Activated T-cell treated with anti-CD3 and anti-CD28 coated beads, Interleukin-2, amount 50 U/mL, for 4 hours (primary cell): ENCODE results near the gene REV1. TPM values are rescaled to one million over a fixed set of nuclear protein-coding genes. Genes with fewer than 3 reads are reported as not detected.
"Not testable (repeated sequence)": the region's sequence is repeated elsewhere in the genome, so short reads cannot be mapped to it uniquely, and the experiment has no call there.

Experiments
- ATAC-seq, 2 donors: fragments of 200-7000 bp; cut with Tn5 transposase; one replicate each; pipeline ENCODE4 v1.10.0; 2021
- DNase-seq: peaks from one replicate; pipeline ENCODE4 v3.0.0-alpha.2; 2020
- H3K27me3 Mint-ChIP-seq: one replicate; pipeline ENCODE4 v1.8.0; 2021; ENCODE audit warnings: low read depth, mixed read lengths
- H3K36me3 Mint-ChIP-seq: one replicate; pipeline ENCODE4 v1.8.0; 2022; ENCODE audit warnings: mixed read lengths; ENCODE audit not compliant: insufficient read depth
- H3K4me1 Mint-ChIP-seq: one replicate; pipeline ENCODE4 v1.8.0; 2021; ENCODE audit warnings: low read depth, mixed read lengths
- H3K4me3 Mint-ChIP-seq: one replicate; pipeline ENCODE4 v1.8.0; 2021; ENCODE audit warnings: mild to moderate bottlenecking, moderate library complexity, mixed read lengths
- H3K9me3 Mint-ChIP-seq: one replicate; pipeline ENCODE4 v1.8.0; 2021; ENCODE audit warnings: mixed read lengths
- total RNA-seq, 3 donors: library from RNA; stranded (reverse); gene quantifications; one replicate each; pipeline ENCODE4 v1.2.1, GENCODE V29; 2021

REV1 gene
- total RNA-seq = 10 to 100 TPM; 22.0 to 26.8 (median 23.1) TPM

DNA sequence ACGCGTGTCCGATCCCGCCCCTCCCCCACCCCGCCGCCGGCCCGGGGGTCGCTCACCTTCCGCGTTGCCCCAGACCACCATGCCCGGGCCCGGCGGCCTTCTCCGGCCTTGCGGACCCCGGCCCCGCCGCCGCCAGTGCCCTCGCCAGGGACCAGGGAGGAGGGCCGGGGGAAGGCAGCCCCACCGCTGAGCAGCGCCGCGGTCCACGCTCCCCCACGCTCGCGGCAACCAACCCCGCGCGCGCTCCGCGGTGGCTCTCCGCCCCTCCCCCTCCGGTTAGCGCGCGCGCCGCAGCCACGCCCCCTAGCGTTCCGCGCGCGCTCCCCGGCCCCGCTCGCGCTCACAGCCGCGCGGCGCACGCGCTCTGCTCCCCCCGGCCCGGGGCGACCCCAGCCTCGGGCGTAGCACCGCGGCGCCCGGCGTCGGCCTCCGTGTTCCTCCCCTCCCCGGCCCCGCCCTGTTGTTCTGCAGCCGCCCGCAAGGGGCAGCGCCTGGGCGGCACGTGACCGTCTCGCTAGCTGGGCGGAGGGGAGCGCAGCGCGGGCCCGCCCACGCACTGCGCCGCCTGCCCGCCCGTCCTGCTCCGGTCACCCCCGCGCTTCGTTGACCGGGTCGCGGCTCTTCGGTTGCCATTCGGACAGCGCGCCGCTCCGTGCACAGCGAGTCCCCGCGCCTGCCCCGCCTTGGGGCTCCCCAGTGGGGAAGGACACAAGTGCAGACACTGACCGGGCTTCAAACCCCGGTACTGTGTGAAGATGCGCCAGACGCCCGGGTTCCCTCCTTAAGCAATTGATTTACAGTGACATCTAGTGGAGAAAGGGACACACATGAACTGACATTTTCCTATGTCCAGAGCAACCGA lies at the start of gene REV1:
REV1 (minus strand) TSS at position 257 of the 862 bp plus-strand sequence. CDS start 25,042 bp downstream, outside the sequence.
- Mint-ChIP-seq H3K9me3 (no peaks in the 10 kb centered on the region), H3K4me1 (peaks cover 39% of the 10 kb centered on the region), H3K36me3 (peaks cover 3% of the 10 kb centered on the region), H3K27me3 (peaks cover 2% of the 10 kb centered on the region), H3K4me3 (peak within 1 kb of the TSS; percentile 94)
- peak; percentile 92 for DNase-seq
- peak; percentile 90 to 91 for ATAC-seq

DNA sequence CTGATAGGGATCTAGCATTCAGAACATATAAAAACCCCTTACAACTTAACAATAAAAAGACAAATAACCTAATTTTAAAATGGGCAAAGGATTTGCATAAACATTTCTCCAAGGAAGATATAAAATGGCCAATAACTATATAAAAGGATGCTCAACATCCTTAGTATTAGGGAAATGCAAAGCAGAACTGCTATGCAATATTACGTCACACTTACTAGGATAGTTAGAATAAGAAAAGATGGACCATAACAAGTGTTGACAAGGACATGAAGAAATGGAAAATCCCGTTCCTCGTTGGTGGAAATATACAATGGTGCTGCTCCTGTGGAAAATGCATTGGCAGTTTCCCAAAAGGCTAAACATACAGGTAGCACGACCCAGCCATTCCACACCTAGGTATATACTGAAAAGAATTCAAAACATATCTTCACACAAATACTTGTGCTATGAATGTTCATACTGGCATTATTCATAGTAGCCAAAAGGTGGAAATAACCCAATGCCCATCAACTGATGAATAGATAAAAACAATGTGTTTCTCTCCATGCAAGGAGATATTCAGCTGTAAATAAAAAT lies 48.2 kb upstream of the REV1 start:
- peaks cover 21% of the 10 kb centered on the region for H3K27me3 Mint-ChIP-seq
- no peaks in the 10 kb centered on the region for H3K4me1 Mint-ChIP-seq
- ATAC-seq (no peak), DNase-seq (no peak)
- no peaks in the 10 kb centered on the region for H3K36me3 Mint-ChIP-seq
- H3K9me3 Mint-ChIP-seq = peaks cover 9% of the 10 kb centered on the region
- H3K4me3 Mint-ChIP-seq = no peak overlapping the region

DNA sequence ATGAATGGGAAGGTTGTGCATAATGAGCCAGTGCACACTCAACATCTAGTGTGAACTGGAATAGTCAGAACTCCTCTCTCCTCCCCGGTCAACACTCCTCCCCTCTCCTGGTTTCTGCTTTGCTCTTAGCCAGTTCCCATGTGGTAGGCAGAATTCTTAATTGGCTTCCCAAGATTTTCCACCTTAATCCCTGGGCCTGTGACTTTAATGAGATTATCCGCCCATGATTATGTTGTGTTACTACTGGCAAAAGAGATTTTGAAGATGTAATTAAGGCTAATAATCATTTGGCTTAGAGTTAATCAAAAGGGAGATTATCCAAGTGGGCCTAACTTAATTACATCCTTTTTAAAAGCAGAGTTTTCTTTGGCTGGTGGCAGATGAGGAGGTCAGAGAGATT lies 34.2 kb upstream of the REV1 start:
- peaks cover 12% of the 10 kb centered on the region for H3K27me3 Mint-ChIP-seq
- DNase-seq = no peak
- ATAC-seq = no peak
- H3K36me3 Mint-ChIP-seq = no peaks in the 10 kb centered on the region
- H3K4me3 Mint-ChIP-seq = no peak overlapping the region
- no peaks in the 10 kb centered on the region for H3K4me1 Mint-ChIP-seq
- H3K9me3 Mint-ChIP-seq = no peaks in the 10 kb centered on the region

DNA sequence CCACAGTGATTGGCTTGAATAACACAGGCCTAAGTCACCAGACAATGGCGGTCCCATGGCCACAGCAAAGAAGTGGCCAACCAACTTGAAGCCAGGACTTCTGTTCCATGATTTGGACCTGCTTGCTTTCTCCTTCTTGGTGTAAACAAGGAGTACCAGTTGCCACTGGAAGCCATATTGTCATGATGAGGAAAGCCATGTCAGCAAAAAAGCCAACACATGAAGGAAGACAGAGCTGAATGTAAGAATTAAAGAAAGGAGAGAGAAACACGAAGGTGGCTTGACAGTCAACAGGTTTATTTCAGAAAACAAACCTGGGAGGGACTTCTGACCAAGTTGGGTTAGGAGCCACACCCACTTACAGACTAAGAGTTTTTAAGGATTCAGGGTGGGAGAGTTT lies 32.3 kb upstream of the REV1 start:
- Mint-ChIP-seq H3K4me1 (no peaks in the 10 kb centered on the region), H3K9me3 (no peaks in the 10 kb centered on the region), H3K4me3 (no peak overlapping the region), H3K36me3 (no peaks in the 10 kb centered on the region), H3K27me3 (peaks cover 16% of the 10 kb centered on the region)
- DNase-seq (no peak), ATAC-seq (no peak)

DNA sequence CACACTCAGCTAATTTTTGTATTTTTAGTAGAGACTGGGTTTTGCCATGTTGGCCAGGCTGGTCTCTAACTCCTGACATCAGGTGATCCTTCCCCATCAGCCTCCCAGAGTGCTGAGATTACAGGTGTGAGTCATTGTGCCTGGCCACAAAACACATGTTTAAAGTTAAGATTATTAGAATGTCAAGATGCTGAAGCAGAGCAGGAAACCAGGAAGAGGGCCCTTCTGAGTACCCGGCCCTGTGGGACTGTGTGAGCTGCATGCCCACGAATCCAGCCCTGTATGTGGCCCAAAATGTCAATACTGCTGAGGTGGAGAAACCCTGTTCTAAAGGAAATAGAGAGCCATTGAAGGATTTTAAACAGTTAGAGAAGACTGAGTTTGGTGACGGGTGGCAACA lies 31.0 kb upstream of the REV1 start:
- no peak overlapping the region for H3K4me3 Mint-ChIP-seq
- ATAC-seq (no peak), DNase-seq (no peak)
- no peaks in the 10 kb centered on the region for H3K9me3 Mint-ChIP-seq
- H3K4me1 Mint-ChIP-seq = no peaks in the 10 kb centered on the region
- H3K27me3 Mint-ChIP-seq = peaks cover 21% of the 10 kb centered on the region
- H3K36me3 Mint-ChIP-seq = no peaks in the 10 kb centered on the region

DNA sequence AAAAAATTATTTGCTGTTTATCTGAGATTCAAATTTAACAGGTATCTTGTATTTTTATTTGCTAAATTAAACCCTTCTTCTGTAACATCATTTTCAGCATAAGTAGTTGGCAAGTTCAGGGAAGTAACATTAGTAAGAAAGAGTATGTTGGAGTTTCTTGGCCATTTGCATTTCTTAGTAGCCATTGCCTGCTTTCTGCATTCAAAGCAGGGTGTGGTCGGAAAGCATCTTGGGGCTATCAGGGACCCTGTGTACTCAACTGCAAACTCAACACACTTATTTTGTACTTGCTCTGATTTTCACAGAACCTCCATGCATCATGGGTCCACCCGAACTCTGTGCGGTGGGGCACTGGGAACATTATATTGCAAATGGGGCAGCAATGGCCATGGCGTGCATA lies 30.4 kb upstream of the REV1 start:
- H3K9me3 Mint-ChIP-seq = no peaks in the 10 kb centered on the region
- ATAC-seq (no peak), DNase-seq (no peak)
- no peak overlapping the region for H3K4me3 Mint-ChIP-seq
- H3K27me3 Mint-ChIP-seq = peaks cover 21% of the 10 kb centered on the region
- H3K4me1 Mint-ChIP-seq = no peaks in the 10 kb centered on the region
- H3K36me3 Mint-ChIP-seq = no peaks in the 10 kb centered on the region

DNA sequence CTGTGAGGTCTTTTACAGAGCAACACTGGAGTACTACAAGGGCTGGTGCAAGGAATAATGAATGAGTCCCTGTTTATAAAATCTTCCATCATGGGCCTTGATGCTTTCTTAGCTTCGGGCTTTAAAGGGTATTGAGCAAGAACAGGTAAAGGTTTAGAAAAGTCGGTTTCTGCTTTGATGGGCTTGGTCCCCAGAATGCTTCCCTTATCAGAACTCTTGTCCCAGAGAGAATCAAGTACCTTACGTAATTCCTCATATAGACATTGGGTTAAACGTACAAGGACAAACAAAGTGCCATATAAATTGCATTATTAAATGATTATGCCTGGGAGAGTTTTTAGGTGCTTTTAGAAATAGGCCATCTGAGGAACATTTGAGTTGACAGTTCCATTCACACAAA lies 24.5 kb upstream of the REV1 start:
- no peaks in the 10 kb centered on the region for H3K9me3 Mint-ChIP-seq
- DNase-seq (no peak), ATAC-seq (no peak)
- H3K4me1 Mint-ChIP-seq = no peaks in the 10 kb centered on the region
- H3K4me3 Mint-ChIP-seq = no peak overlapping the region
- H3K36me3 Mint-ChIP-seq = no peaks in the 10 kb centered on the region
- peaks cover 11% of the 10 kb centered on the region for H3K27me3 Mint-ChIP-seq

DNA sequence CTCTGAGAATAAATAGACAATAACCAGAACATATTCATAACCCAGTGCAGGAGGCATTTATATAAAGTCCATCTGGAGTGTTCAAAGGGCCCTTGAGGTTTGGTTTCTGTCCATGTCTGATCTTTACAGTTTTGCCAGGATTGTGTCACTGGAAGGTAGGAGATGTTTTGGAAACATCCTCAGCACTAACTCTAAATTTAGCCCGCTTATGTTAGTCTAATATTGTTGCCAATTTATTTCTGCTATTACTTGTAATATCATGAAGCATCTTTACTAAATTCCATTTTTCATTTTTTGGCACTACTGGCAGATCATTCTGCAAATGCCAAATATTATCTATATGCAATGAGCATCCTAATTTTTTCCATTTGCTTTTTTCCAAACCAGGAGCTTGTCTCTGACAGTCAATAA lies 22.4 kb upstream of the REV1 start:
- ATAC-seq (no peak), DNase-seq (no peak)
- Mint-ChIP-seq H3K9me3 (no peaks in the 10 kb centered on the region), H3K36me3 (no peaks in the 10 kb centered on the region), H3K4me1 (no peaks in the 10 kb centered on the region), H3K4me3 (no peak overlapping the region), H3K27me3 (peaks cover 7% of the 10 kb centered on the region)

DNA sequence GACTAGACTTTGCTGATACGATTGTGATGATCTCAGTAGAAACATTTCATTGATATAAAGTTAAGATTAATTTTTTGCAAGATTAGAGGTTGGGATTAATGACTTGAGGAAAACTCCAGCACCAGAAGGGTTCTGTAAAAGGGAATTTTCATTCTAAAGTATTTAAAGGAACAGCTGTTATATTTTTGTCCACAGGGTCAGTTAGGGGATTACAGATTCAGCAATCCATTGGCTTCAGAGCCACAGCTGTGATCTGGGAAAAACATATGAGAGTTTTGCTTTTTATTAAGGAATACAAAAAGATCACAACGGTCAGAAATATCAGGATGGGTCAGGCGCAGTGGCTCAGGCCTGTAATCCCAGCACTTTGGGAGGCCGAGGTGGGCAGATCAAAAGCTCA lies 19.6 kb upstream of the REV1 start:
- Mint-ChIP-seq H3K4me3 (no peak overlapping the region), H3K36me3 (no peaks in the 10 kb centered on the region), H3K9me3 (no peaks in the 10 kb centered on the region), H3K27me3 (no peaks in the 10 kb centered on the region), H3K4me1 (peaks cover 12% of the 10 kb centered on the region)
- ATAC-seq (no peak), DNase-seq (no peak)

DNA sequence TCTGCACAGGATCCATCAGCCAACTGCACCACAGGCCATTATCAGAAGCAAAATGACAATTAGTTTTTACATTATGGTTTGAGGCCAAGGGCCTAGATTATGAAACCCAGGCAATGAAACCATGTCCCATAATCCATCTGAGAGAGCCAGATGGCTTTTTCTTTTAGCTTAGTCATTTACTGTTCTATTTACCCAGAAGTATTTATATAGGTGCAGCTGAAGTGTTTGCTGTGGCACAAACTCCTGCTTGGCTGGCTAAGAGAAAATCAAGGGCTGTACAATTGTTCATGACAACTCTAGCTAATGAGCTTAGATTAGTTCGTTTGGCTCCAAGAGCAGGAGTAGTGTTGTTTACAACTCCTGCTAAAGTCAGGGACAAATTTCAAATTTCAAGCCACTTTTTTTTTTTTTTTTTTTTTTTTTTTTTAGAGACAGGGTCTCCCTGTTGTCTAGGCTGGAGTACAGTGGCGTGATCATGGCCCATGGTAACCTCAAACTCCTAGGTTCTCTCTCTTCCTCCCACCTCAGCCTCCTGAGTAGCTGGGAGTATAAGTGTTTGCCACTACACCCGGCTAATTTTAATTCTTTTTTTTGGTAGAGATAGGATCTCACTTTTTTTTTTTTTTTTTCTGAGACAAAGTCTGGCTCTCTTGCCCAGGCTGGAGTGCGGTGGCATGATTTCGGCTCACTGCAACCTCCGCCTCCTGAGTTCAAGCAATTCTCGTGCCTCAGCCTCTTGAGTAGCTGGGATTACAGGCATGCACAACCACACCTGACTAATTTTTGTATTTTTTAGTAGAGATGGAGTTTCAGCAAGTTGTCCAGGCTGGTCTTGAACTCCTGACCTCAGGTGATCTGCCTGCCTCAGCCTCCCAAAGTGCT lies 18.4 kb upstream of the REV1 start:
- H3K4me1 Mint-ChIP-seq = peaks cover 19% of the 10 kb centered on the region
- H3K36me3 Mint-ChIP-seq = no peaks in the 10 kb centered on the region
- H3K27me3 Mint-ChIP-seq = no peaks in the 10 kb centered on the region
- no peak overlapping the region for H3K4me3 Mint-ChIP-seq
- no peak for ATAC-seq
- H3K9me3 Mint-ChIP-seq = no peaks in the 10 kb centered on the region
- no peak for DNase-seq

DNA sequence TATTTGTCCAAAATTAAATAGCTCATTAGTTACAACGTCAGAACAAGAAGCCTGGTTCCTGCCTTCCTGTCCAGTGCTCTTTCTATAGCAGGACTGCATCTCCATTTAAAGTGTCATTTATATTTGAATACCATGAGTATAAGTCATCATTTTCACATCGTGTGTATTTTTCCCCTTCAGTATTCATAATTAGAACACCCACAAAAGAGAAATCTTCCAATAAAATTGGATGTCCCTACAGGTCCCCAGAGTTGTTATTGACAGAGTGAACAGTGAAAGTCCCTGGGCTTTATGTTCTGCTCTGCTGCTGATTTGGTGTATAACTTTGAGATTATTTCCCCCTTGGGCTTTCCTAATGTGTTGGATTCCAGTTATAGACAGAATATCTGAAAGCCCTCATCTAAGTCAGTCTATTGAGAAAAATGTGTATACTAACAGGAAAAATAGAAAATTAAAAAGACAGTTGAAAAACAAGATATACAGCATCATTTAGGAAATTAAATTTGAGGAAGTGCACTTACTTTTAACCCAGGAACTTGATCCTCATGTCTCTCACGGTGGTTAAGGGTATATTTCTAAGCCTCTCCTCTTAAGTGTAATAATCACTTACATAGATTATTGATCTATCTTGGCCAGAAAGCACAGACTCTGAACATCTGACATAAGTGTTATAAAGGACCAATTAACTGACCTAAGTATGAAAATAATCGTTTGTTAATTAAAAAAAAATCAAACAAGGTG lies 15.2 kb upstream of the REV1 start:
- peak in 1 of 2 donors; percentile 61 for ATAC-seq
- H3K9me3 Mint-ChIP-seq = no peaks in the 10 kb centered on the region
- H3K36me3 Mint-ChIP-seq = no peaks in the 10 kb centered on the region
- DNase-seq = no peak
- H3K27me3 Mint-ChIP-seq = peaks cover 2% of the 10 kb centered on the region
- H3K4me3 Mint-ChIP-seq = no peak overlapping the region
- H3K4me1 Mint-ChIP-seq = peaks cover 19% of the 10 kb centered on the region

DNA sequence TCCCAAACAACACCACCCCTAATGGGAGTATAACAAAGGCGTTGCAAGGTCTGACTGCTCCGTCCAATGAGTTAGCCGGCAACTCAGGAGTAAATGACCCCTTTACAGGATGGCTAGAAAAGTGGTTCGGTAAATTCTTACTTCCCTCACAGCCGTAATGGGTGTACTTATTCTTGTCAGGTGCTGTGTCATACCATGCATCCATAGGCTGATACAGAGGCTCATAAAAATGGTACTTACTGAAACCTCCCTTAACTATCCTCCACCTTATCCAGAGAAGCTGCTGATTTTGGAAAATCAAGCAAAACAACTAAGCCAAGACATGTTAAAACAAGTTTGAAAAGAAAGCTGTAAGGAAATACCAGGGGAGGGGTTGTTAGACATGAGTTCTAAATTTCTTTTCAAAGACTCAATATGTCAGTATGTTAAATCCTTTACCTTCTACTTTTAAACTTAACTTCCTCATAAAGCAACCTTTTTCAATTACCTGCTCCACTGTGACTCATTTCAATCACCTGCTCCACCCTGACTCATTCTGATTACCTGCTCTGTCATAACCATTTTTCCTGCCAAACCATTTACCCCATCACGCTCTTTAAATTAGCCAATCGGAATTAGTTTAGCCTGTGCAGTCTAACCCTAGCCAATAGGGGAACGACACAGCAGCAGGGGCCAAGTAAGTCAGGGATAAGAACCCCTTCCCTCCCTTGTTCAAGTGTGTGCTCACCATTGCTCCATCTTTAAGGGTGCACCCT lies 14.0 kb upstream of the REV1 start:
- Mint-ChIP-seq H3K4me1 (peaks cover 19% of the 10 kb centered on the region), H3K27me3 (peaks cover 12% of the 10 kb centered on the region)
- DNase-seq, H3K4me3 Mint-ChIP-seq, H3K36me3 Mint-ChIP-seq, H3K9me3 Mint-ChIP-seq, ATAC-seq: not testable (repeated sequence)

DNA sequence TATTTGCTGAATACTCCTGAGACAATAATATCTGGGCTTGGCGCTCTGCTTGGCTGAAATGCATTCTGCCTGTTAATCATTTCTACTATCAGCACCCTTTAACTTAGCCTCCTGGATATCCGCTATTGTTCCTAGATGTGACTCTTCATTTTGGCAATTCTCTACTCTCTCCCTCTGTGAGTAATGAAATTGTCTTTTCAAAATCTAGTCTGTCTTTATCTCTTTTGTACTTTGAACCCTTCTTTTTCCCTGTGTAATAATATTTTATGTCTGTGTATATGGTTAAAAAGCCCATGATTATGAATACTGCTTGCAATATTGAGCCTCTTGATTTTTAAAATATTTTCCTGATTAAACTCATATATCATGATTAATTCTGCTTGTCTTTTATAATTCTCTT lies 6.2 kb upstream of the REV1 start:
- H3K36me3 Mint-ChIP-seq = no peaks in the 10 kb centered on the region
- ATAC-seq = no peak
- peaks cover 2% of the 10 kb centered on the region for H3K4me1 Mint-ChIP-seq
- no peak for DNase-seq
- H3K4me3 Mint-ChIP-seq = no peak overlapping the region
- peaks cover 30% of the 10 kb centered on the region for H3K27me3 Mint-ChIP-seq
- no peaks in the 10 kb centered on the region for H3K9me3 Mint-ChIP-seq
